ENCODE results near the gene ULK4. TPM values are rescaled to one million over a fixed set of nuclear protein-coding genes. Genes with fewer than 3 reads are reported as not detected.
"Not testable (repeated sequence)": the region's sequence is repeated elsewhere in the genome, so short reads cannot be mapped to it uniquely, and the experiment has no call there.

ULK4 gene
- total RNA-seq, 2 experiments from 2014 or later: 6.8 to 6.9 TPM

DNA sequence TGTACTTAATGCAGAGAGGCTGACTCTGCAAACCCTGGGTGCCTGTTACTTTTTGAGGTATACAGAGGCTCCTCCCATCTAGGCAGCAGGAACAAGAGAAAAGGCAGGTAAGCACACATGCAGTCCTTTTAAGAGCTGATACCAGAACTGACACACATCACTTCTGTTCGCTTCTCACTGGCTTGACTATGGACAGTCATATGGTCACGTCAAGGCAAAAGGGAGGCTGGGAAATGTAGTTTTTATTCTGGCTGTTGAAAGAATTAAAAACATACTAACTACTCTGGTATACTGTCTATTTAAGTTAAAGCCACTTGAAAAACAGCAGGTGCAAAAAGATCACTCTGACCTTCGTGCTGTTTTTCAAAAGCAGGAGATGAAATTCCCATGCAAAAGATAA lies 544.3 kb downstream of the ULK4 start:
- DNase-seq: no peak
- Mint-ChIP-seq H3K27ac (no peak overlapping the region), H3K4me3 (no peak overlapping the region), H3K9me3 (no peaks in the 10 kb centered on the region), H3K4me1 (ENCODE audit: low read depth) (peaks cover 12% of the 10 kb centered on the region), H3K27me3 (no peaks in the 10 kb centered on the region), H3K36me3 (ENCODE audit: low read depth) (no peaks in the 10 kb centered on the region)
- intact Hi-C loops (cut with micrococcal nuclease): no loop called here
- TF ChIP-seq, protein P1, sequence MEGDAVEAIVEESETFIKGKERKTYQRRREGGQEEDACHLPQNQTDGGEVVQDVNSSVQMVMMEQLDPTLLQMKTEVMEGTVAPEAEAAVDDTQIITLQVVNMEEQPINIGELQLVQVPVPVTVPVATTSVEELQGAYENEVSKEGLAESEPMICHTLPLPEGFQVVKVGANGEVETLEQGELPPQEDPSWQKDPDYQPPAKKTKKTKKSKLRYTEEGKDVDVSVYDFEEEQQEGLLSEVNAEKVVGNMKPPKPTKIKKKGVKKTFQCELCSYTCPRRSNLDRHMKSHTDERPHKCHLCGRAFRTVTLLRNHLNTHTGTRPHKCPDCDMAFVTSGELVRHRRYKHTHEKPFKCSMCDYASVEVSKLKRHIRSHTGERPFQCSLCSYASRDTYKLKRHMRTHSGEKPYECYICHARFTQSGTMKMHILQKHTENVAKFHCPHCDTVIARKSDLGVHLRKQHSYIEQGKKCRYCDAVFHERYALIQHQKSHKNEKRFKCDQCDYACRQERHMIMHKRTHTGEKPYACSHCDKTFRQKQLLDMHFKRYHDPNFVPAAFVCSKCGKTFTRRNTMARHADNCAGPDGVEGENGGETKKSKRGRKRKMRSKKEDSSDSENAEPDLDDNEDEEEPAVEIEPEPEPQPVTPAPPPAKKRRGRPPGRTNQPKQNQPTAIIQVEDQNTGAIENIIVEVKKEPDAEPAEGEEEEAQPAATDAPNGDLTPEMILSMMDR (IDR thresholded peaks at IDR 0.05): no peak
- ATAC-seq: no peak
- POLR2A ChIA-PET: no interaction called here
- CTCF ChIA-PET: interaction anchor here (0.9 to 1.2 kb wide), 2 partner anchors 13 to 18 kb away, joined by 3 read pairs; no protein-coding TSS in a partner anchor

DNA sequence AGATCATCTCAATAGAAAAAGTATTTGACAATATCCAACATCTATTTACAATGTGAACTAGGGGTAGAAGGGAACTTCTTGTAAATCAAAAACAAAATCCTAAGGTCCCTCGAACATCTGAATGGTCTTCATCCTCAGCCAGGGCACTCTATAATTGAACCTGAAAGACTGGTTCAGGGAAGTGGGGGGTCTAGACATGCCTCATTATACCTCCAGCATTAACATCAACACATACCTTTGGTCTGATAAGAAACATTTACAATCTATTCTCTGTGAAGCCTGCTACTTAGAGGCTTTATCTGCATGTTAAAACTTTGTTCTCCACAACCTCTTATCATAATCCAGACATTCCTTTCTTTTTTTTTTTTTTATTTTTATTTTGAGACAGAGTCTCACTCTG lies 550.8 kb downstream of the ULK4 start:
- H3K27me3 Mint-ChIP-seq: no peaks in the 10 kb centered on the region
- no peaks in the 10 kb centered on the region for H3K36me3 Mint-ChIP-seq (ENCODE audit: low read depth)
- POLR2A ChIA-PET: no interaction called here
- CTCF ChIA-PET: no interaction called here
- DNase-seq (no peak), ATAC-seq (no peak)
- no peak overlapping the region for H3K4me3 Mint-ChIP-seq
- intact Hi-C loops (cut with micrococcal nuclease): no loop called here
- H3K27ac Mint-ChIP-seq: no peak overlapping the region
- TF ChIP-seq, protein P1 (IDR thresholded peaks at IDR 0.05): no peak
- no peaks in the 10 kb centered on the region for H3K9me3 Mint-ChIP-seq
- no peaks in the 10 kb centered on the region for H3K4me1 Mint-ChIP-seq (ENCODE audit: low read depth)

DNA sequence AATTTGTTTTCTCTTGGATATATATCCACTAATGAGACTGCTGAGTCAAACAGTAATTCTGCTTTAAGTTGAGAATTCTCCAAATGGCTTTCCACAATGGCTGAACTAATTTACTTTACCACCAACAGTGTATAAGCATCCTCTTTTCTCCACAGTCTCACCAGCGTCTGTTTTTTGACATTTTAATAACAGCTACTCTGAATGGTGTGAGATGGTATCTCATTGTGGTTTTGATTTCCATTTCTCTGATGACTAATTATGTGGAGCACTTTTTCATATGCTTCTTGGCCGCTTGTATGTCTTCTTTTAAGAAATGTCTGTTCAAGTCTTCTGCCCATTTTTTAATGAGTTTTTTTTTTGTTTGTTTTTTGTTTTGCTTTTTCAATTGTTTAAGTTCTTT lies 556.4 kb downstream of the ULK4 start:
- peak; percentile 37 for ATAC-seq
- no peaks in the 10 kb centered on the region for H3K36me3 Mint-ChIP-seq (ENCODE audit: low read depth)
- DNase-seq: no peak
- TF ChIP-seq, protein P1 (IDR thresholded peaks at IDR 0.05): no peak
- no peaks in the 10 kb centered on the region for H3K9me3 Mint-ChIP-seq
- no peaks in the 10 kb centered on the region for H3K27me3 Mint-ChIP-seq
- peaks cover 4% of the 10 kb centered on the region for H3K4me1 Mint-ChIP-seq (ENCODE audit: low read depth)
- POLR2A ChIA-PET: interaction anchor here (0.6 kb wide), 1 partner anchor 33 kb away, joined by 3 read pairs; no protein-coding TSS in a partner anchor
- CTCF ChIA-PET: interaction anchor here (0.8 kb wide), 1 partner anchor 786 kb away, joined by 3 read pairs; no protein-coding TSS in a partner anchor
- intact Hi-C loops (cut with micrococcal nuclease): no loop called here
- H3K27ac Mint-ChIP-seq: no peak overlapping the region
- no peak overlapping the region for H3K4me3 Mint-ChIP-seq

DNA sequence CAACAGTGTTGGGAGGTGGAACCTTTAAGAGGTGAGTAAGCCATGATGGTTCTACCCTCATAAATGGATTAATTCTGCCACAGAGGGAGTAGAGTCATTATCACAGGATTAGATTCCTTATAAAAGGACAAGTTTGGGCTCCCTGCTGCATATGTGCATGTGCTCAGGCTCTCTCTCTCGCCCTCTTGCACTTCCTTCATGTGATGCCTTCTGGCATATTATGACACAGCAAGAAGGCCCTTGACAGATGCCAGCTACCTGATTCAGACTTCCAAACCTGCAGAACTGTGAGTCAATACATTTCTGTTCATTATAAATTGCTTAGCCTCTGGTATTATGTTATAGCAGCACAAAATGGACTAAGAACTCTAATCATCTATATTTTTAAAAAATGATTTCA lies 557.3 kb downstream of the ULK4 start:
- H3K9me3 Mint-ChIP-seq: no peaks in the 10 kb centered on the region
- TF ChIP-seq, protein P1 (IDR thresholded peaks at IDR 0.05): no peak
- no peak overlapping the region for H3K27ac Mint-ChIP-seq
- no peaks in the 10 kb centered on the region for H3K36me3 Mint-ChIP-seq (ENCODE audit: low read depth)
- peaks cover 4% of the 10 kb centered on the region for H3K4me1 Mint-ChIP-seq (ENCODE audit: low read depth)
- no peaks in the 10 kb centered on the region for H3K27me3 Mint-ChIP-seq
- no peak overlapping the region for H3K4me3 Mint-ChIP-seq
- DNase-seq (no peak), ATAC-seq (no peak)
- POLR2A ChIA-PET: no interaction called here
- CTCF ChIA-PET: no interaction called here
- intact Hi-C loops (cut with micrococcal nuclease): no loop called here

DNA sequence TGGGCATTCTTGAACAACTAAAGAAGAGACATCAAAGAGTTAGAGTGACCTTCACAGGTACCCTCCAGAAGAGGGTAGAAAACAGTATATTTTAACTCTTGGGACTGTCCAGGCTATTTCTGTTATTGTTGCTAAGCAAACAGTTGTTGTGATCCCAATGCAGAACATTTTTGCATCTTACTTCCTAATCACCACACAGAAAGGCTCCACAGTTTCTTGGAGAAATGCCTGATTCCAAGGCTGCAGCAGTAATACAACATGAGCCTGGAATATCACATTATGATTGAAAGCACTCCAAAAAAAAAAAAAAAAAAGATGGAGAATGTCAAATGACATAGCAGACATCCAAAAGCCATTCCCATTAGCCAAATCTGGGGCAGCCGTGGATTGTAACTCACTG lies 567.0 kb downstream of the ULK4 start:
- TF ChIP-seq, protein P1 (IDR thresholded peaks at IDR 0.05): no peak
- intact Hi-C loops (cut with micrococcal nuclease): no loop called here
- H3K9me3 Mint-ChIP-seq: no peaks in the 10 kb centered on the region
- CTCF ChIA-PET: no interaction called here
- no peaks in the 10 kb centered on the region for H3K27me3 Mint-ChIP-seq
- no peak overlapping the region for H3K27ac Mint-ChIP-seq
- DNase-seq (no peak), ATAC-seq (no peak)
- POLR2A ChIA-PET: no interaction called here
- no peaks in the 10 kb centered on the region for H3K36me3 Mint-ChIP-seq (ENCODE audit: low read depth)
- H3K4me3 Mint-ChIP-seq: no peak overlapping the region
- H3K4me1 Mint-ChIP-seq (ENCODE audit: low read depth): no peaks in the 10 kb centered on the region

DNA sequence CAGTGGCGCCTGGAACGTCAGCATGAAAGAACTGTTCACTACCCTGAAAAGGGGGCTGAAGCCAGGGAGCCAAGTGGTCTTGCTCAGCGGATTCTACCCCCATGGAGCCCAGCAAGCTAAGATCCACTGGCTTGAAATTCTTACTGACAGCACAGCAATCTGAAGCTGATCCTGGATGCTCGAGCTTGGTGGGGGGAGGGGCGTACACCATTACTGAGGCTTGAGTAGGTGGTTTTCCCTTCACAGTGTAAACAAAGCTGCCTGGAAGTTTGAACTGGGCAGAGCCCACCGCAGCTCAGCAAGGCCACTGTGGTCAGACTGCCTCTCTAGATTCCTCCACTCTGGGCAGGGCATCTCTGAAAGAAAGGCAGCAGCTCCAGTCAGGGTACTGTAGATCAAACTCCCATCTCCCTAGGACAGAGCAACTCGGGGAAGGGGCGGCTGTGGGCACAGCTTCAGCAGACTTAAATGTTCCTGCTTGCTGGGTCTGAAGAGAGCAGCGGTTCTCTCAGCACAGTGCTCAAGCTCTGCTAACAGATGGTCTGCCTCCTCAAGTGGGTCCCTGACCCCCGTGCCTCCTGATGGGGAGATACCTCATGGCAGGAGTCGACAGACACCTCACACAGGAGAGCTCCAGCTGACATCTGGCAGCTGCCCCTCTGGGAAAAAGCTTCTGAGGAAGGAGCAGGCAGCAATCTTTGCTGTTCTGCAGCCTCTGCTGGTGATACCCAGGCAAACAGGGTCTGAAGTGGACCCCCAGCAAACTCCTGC lies 591.0 kb downstream of the ULK4 start:
- CTCF ChIA-PET; DNase-seq; H3K36me3 Mint-ChIP-seq (ENCODE audit: low read depth); H3K4me1 Mint-ChIP-seq (ENCODE audit: low read depth); POLR2A ChIA-PET; H3K4me3 Mint-ChIP-seq; ATAC-seq; H3K27me3 Mint-ChIP-seq; intact Hi-C loops (cut with micrococcal nuclease); H3K27ac Mint-ChIP-seq: not testable (repeated sequence)
- H3K9me3 Mint-ChIP-seq: peaks cover 17% of the 10 kb centered on the region

Data from activated CD8-positive, alpha-beta T cell treated with anti-CD3 and anti-CD28 coated beads for 36 hours (primary cell).